Stomach (tissue), 9 donors: Measurements from ENCODE around the gene PGLYRP2. TPM values are rescaled to one million over a fixed set of nuclear protein-coding genes. Genes with fewer than 3 reads are reported as not detected.

Experiments
- DNase-seq, 2 donors: peaks; one replicate each; pipeline versions ENCODE4 v3.0.0 to v3.0.0-alpha.2; 2013 to 2019
- H3K27ac ChIP-seq, 5 donors: fragments of 200-600 bp in 4 of 5; sonication (generic) in 4 of 5; one replicate each; pipeline ENCODE4 v1.5.1; 2013 to 2019; ENCODE audit warnings: mild to moderate bottlenecking in 1 of 5, moderate library complexity in 1 of 5
- H3K27me3 ChIP-seq, 3 donors: fragments of 200-600 bp; sonication (generic); one replicate each; pipeline ENCODE4 v1.5.1; 2017 to 2019; ENCODE audit warnings: mixed run types in 1 of 3
- H3K36me3 ChIP-seq, 4 donors: fragments of 200-600 bp; sonication (generic); 1 replicate in 3 of 4; 2 replicates in 1 of 4; pipeline ENCODE4 v1.5.1; 2016 to 2019
- H3K4me1 ChIP-seq, 4 donors: fragments of 200-600 bp; sonication (generic); one replicate each; pipeline ENCODE4 v1.5.1; 2016 to 2019
- H3K4me3 ChIP-seq, 4 donors: fragments of 200-600 bp; sonication (generic) in 3 of 4; one replicate each; pipeline ENCODE4 v1.5.1; 2016 to 2019; ENCODE audit warnings: mild to moderate bottlenecking in 1 of 4
- H3K9me3 ChIP-seq, 4 donors: fragments of 200-600 bp; sonication (generic); one replicate each; pipeline ENCODE4 v1.5.1; 2016 to 2019
- CTCF ChIP-seq, 7 experiments: fragments of 450-650 bp in 4 of 7; fragments of 200-600 bp in 3 of 7; sonication (generic) in 3 of 7; IDR thresholded peaks; one replicate each; pipeline ENCODE4 v1.5.1; 2016 to 2019; ENCODE audit warnings: antibody characterized with exemption in 7 of 7, control low read depth in 2 of 7, mild to moderate bottlenecking in 1 of 7
- EP300 ChIP-seq: sonication (generic); formaldehyde crosslinking; IDR thresholded peaks from one replicate; pipeline ENCODE4 v1.6.1; 2017; ENCODE audit warnings: antibody characterized with exemption
- POLR2A ChIP-seq, 4 donors: fragments of 450-650 bp; IDR thresholded peaks; one replicate each; pipeline ENCODE4 v1.6.1; 2016; ENCODE audit warnings: antibody characterized with exemption in 4 of 4, control low read depth in 2 of 4, mild to moderate bottlenecking in 1 of 4, moderate library complexity in 1 of 4
- POLR2AphosphoS5 ChIP-seq, 3 donors: sonication (generic); formaldehyde crosslinking; IDR thresholded peaks; one replicate each; pipeline ENCODE4 v1.6.1; 2016; ENCODE audit warnings: antibody characterized with exemption in 3 of 3
- WGBS, 5 donors: extraction: QIAGEN DNeasy Blood & Tissue Kit in 3 of 5; methylation state at CpG; one replicate each; pipeline versions ENCODE4 v1.1.5 to v1.1.7; 2013 to 2018; 5-methylcytosine and 5-hydroxymethylcytosine counted together
- intact Hi-C: fragments of 100-400 bp; cut with DNase I; formaldehyde crosslinking; loops from one replicate; pipeline ENCODE4 v1.15.1; 2023; ENCODE audit warnings: low total_unique reads
- polyA plus RNA-seq, 3 donors: library from polyadenylated mRNA; stranded (reverse); fragments of 200-250 nt; gene quantifications; one replicate each; pipeline ENCODE4 v1.2.3, GENCODE V29; 2013
- total RNA-seq, 5 donors: library from RNA; depleted of rRNA; stranded (reverse); fragments of >200 nt; gene quantifications; one replicate each; pipeline versions ENCODE4 v1.1.0 to v1.2.3, GENCODE V29; 2014 to 2016
- donor health status: healthy with polysubstance abuse.
- donor health status: Bipolar disorder and iron deficiency.
- donor health status: healthy.

The PGLYRP2 gene
- total and polyA plus RNA-seq, 8 donors: not detected

GRCh38 chr19:15469513-15470297, 9.6 kb downstream of the PGLYRP2 start:
- H3K36me3 ChIP-seq: no peaks in the 10 kb centered on the region
- DNase-seq: peak in 1 of 2 donors; percentile 20
- peaks cover 0 to 30% (median 12%) of the 10 kb centered on the region in 4 donors for H3K4me1 ChIP-seq
- H3K27me3 ChIP-seq: peaks cover under 1 to 57% (median 27%) of the 10 kb centered on the region in 3 donors
- intact Hi-C loops: no loop called here
- H3K27ac ChIP-seq: peak overlapping the region in 1 of 5 donors; percentile 18
- TF ChIP-seq POLR2A (IDR thresholded peaks at IDR 0.05) (no peak), POLR2AphosphoS5 (IDR thresholded peaks at IDR 0.05) (no peak), CTCF (IDR thresholded peaks at IDR 0.05) (no peak), EP300 (no peak)
- WGBS, 5 donors: 0 to 6% (median 4%) methylated on average over 36 to 65 of the region's 65 CpGs
- peak overlapping the region; percentile 31 to 48 (median 41) for H3K4me3 ChIP-seq
- no peaks in the 10 kb centered on the region for H3K9me3 ChIP-seq

GRCh38 chr19:15468675-15469512, 10.4 kb downstream of the PGLYRP2 start:
- intact Hi-C loops: no loop called here
- no peak for TF ChIP-seq POLR2AphosphoS5 (IDR thresholded peaks at IDR 0.05)
- TF ChIP-seq CTCF (IDR thresholded peaks at IDR 0.05): no peak
- TF ChIP-seq EP300: no peak
- TF ChIP-seq POLR2A (IDR thresholded peaks at IDR 0.05): no peak
- no peak for DNase-seq
- peaks cover 3 to 65% (median 35%) of the 10 kb centered on the region in 3 donors for H3K27me3 ChIP-seq
- 46 to 62% (median 48%) methylated on average over 12 of the region's 12 CpGs for WGBS, 5 donors
- H3K4me1 ChIP-seq: peaks cover 0 to 31% (median 12%) of the 10 kb centered on the region in 4 donors
- no peaks in the 10 kb centered on the region for H3K9me3 ChIP-seq
- no peaks in the 10 kb centered on the region for H3K36me3 ChIP-seq
- H3K4me3 ChIP-seq: peak overlapping the region in 3 of 4 donors; percentile 35 to 48 (median 47)
- no peak overlapping the region for H3K27ac ChIP-seq

GRCh38 chr19:15467734-15468214, 11.5 kb downstream of the PGLYRP2 start:
- TF ChIP-seq CTCF (IDR thresholded peaks at IDR 0.05): no peak
- no peak for TF ChIP-seq POLR2A (IDR thresholded peaks at IDR 0.05)
- TF ChIP-seq EP300: no peak
- TF ChIP-seq POLR2AphosphoS5 (IDR thresholded peaks at IDR 0.05): no peak
- H3K36me3 ChIP-seq: no peaks in the 10 kb centered on the region
- intact Hi-C loops: no loop called here
- no peaks in the 10 kb centered on the region for H3K9me3 ChIP-seq
- WGBS, 5 donors: 72 to 81% (median 74%) methylated on average over 6 of the region's 6 CpGs
- peak overlapping the region in 1 of 5 donors; percentile 50 for H3K27ac ChIP-seq
- H3K4me3 ChIP-seq: no peak overlapping the region
- peaks cover 3 to 76% (median 35%) of the 10 kb centered on the region in 3 donors for H3K27me3 ChIP-seq
- peaks cover 0 to 31% (median 12%) of the 10 kb centered on the region in 4 donors for H3K4me1 ChIP-seq
- no peak for DNase-seq
